Transverse colon (tissue), 4 donors: ENCODE measurements around the gene TXNL1. TPM values are rescaled to one million over a fixed set of nuclear protein-coding genes. Genes with fewer than 3 reads are reported as not detected.
"Not testable (repeated sequence)": the region's sequence is repeated elsewhere in the genome, so short reads cannot be mapped to it uniquely, and the experiment has no call there.

Source experiments
- DNase-seq: peaks from one replicate; pipeline ENCODE4 v3.0.0-alpha.2; 2019
- H3K27ac ChIP-seq, 4 donors: fragments of 200-600 bp; sonication (generic); 2 replicates each; pipeline ENCODE4 v1.5.1; 2016 to 2018; ENCODE audit warnings: inconsistent platforms in 4 of 4
- H3K27me3 ChIP-seq: fragments of 200-600 bp; sonication (generic); 2 replicates; pipeline ENCODE4 v1.5.1; 2017; ENCODE audit warnings: inconsistent platforms
- H3K36me3 ChIP-seq, 4 donors: fragments of 200-600 bp; sonication (generic); 2 replicates each; pipeline ENCODE4 v1.5.1; 2017 to 2019; ENCODE audit warnings: inconsistent platforms in 4 of 4
- H3K4me1 ChIP-seq, 4 donors: fragments of 200-600 bp; sonication (generic); 2 replicates each; pipeline ENCODE4 v1.5.1; 2017 to 2020; ENCODE audit warnings: inconsistent platforms in 4 of 4
- H3K4me3 ChIP-seq, 4 donors: fragments of 200-600 bp; sonication (generic); 1 replicate in 1 of 4; 2 replicates in 3 of 4; pipeline versions ENCODE4 v1.5.1 to v1.6.1; 2017 to 2019; ENCODE audit warnings: inconsistent platforms in 4 of 4
- H3K9me3 ChIP-seq, 2 donors: fragments of 200-600 bp; sonication (generic); 2 replicates each; pipeline ENCODE4 v1.5.1; 2017 to 2019; ENCODE audit warnings: inconsistent platforms in 2 of 2
- EP300 ChIP-seq: sonication (generic); formaldehyde crosslinking; IDR thresholded peaks from one replicate; pipeline ENCODE4 v1.6.1; 2017; ENCODE audit warnings: antibody characterized with exemption, low read depth
- POLR2A ChIP-seq: fragments of 450-650 bp; IDR thresholded peaks from one replicate; pipeline ENCODE4 v1.6.1; 2016; ENCODE audit warnings: antibody characterized with exemption, mild to moderate bottlenecking, moderate library complexity
- POLR2AphosphoS5 ChIP-seq, 3 donors: sonication (generic); formaldehyde crosslinking; IDR thresholded peaks; one replicate each; pipeline ENCODE4 v1.6.1; 2016; ENCODE audit warnings: antibody characterized with exemption in 3 of 3
- WGBS, 2 donors: methylation state at CpG; one replicate each; pipeline ENCODE4 v1.1.5; 2018; ENCODE audit warnings: low coverage in 1 of 2; 5-methylcytosine and 5-hydroxymethylcytosine counted together
- in situ Hi-C, 4 donors: fragments of 200-750 bp; cut with MboI; loops; one replicate each; pipeline versions ENCODE4 v1.15.0 to v1.15.1; 2017; ENCODE audit warnings: low sequenced_read_pairs in 3 of 4, low pct_ligation_motif_present in 1 of 4, low pct_unique_long_range_greater_than_20kb in 1 of 4
- intact Hi-C: fragments of 100-400 bp; cut with DNase I; formaldehyde crosslinking; loops from one replicate; pipeline ENCODE4 v1.15.1; 2023; ENCODE audit warnings: low total_unique reads
- total RNA-seq, 4 donors: library from RNA; depleted of rRNA; stranded (reverse); fragments of >200 nt; gene quantifications; one replicate each; pipeline ENCODE4 v1.1.0, GENCODE V29; 2016
- TF ChIP-seq, protein P1 (sequence below), 5 experiments: fragments of 200-600 bp in 3 of 5; fragments of 450-650 bp in 2 of 5; sonication (generic) in 3 of 5; IDR thresholded peaks; 1 replicate in 2 of 5; 2 replicates in 3 of 5; pipeline ENCODE4 v1.5.1; 2016 to 2017; ENCODE audit warnings: antibody characterized with exemption in 5 of 5, inconsistent platforms in 3 of 5, mild to moderate bottlenecking in 2 of 5, moderate library complexity in 1 of 5

Gene TXNL1
- total RNA-seq, 4 donors from 2014 or later, result 3.0 to 42.1 (median 18.0) TPM

DNA sequence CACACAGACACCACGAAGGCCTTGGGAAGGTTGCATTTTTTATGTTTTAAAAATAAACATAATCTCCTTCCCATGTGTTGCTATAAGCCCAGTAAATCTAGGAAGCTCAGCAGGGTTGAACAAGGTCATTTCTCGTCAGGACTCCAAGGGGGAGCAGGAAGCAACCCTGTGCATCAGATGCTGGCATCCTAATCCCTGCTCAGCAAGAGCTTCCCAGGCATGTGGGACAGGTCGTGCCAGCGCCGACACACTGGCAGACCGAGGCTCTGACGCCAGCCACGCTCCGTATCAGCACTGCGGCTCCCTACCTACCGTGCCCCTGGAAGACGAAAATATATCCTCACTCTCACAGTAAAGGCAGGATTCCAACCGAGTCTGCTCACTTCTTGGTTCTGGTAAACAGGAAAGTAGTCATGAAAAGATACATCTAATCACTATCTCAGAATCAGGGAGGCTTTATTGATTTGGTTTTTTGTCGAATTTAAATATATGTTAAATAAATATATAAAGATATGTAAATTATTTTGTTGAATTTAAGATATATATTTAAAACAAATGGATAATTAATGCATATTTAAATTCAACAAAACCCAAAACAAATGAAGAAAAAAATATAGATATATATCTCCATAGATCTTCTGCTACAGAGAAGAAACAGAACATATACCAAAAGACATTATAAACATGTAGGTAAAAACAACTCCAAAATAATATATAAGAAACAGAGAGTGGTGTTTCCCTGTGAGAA is 61.4 kb downstream of the TXNL1 start:
- 67 to 79% methylated on average over 2 to 14 of the region's 14 CpGs for WGBS, 2 donors
- intact Hi-C loops, result loop anchor here (2.0 to 10.0 kb wide), 3 partner anchors 50 to 1462 kb away; no protein-coding TSS in a partner anchor
- H3K4me3 ChIP-seq, result no peak overlapping the region
- no peak overlapping the region for H3K27ac ChIP-seq
- in situ Hi-C loops, result loop anchor here in 2 of 4 donors (10.0 to 25.0 kb wide), 2 partner anchors 1162 to 1365 kb away; no protein-coding TSS in a partner anchor
- H3K27me3 ChIP-seq, result no peaks in the 10 kb centered on the region
- no peaks in the 10 kb centered on the region for H3K36me3 ChIP-seq
- H3K9me3 ChIP-seq, result peaks cover 1 to 3% of the 10 kb centered on the region in 2 donors
- peaks cover 0 to 12% (median 0%) of the 10 kb centered on the region in 4 donors for H3K4me1 ChIP-seq
- TF ChIP-seq EP300 (no peak), POLR2AphosphoS5 (IDR thresholded peaks at IDR 0.05) (no peak), POLR2A (no peak)
- no peak for DNase-seq

DNA sequence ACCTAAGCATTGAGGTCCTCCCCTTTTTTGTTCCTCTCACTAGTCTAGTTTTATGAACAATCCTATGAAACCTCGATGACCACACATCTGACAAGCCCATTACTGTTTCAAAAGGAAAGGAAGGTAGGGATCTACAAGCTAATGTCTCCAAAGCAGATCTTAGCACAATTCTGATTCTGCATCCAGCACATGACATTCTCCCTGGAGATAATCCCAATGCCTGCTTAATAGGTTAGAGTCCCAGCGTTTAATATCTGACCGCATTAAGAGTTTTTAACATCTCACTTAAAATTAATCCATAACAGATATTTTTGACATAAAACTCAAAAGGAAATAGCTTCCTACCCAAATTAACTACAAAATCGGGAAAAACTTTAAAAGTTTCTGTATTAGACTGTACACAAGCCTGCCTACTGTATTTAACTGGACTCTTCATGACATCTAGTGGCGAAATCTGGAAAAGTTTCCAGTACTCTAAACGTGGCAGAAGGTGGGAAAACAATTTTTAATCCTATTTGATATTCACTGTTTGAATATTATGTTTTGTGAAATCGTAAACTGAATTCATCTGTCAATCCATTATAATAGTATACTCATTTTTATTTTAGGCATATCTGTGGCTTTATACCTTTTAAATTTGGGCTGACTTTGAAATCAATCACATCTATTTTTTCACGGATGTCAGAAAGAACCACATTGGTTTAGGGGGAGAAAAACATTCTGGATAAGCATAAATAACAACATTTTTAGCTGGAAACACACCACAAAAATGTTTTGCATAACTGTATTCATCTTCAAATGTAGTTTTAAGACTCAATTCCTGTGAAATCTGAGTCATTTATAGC is 62.4 kb downstream of the TXNL1 start:
- Histone ChIP-seq H3K27ac (peak overlapping the region in 1 of 4 donors; percentile 51), H3K4me3 (no peak overlapping the region), H3K36me3 (no peaks in the 10 kb centered on the region), H3K4me1 (peaks cover 0 to 12% (median 0%) of the 10 kb centered on the region in 4 donors), H3K9me3 (no peaks in the 10 kb centered on the region), H3K27me3 (no peaks in the 10 kb centered on the region)
- DNase-seq, result no peak
- in situ Hi-C loops (loop anchor here in 2 of 4 donors (10.0 to 25.0 kb wide), 2 partner anchors 1161 to 1364 kb away; no protein-coding TSS in a partner anchor), intact Hi-C loops (loop anchor here (2.0 to 10.0 kb wide), 3 partner anchors 51 to 1461 kb away; no protein-coding TSS in a partner anchor)
- WGBS, 2 donors, result 31 to 39% methylated on average over 8 of the region's 8 CpGs
- TF ChIP-seq, protein P1, sequence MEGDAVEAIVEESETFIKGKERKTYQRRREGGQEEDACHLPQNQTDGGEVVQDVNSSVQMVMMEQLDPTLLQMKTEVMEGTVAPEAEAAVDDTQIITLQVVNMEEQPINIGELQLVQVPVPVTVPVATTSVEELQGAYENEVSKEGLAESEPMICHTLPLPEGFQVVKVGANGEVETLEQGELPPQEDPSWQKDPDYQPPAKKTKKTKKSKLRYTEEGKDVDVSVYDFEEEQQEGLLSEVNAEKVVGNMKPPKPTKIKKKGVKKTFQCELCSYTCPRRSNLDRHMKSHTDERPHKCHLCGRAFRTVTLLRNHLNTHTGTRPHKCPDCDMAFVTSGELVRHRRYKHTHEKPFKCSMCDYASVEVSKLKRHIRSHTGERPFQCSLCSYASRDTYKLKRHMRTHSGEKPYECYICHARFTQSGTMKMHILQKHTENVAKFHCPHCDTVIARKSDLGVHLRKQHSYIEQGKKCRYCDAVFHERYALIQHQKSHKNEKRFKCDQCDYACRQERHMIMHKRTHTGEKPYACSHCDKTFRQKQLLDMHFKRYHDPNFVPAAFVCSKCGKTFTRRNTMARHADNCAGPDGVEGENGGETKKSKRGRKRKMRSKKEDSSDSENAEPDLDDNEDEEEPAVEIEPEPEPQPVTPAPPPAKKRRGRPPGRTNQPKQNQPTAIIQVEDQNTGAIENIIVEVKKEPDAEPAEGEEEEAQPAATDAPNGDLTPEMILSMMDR (IDR thresholded peaks at IDR 0.05), result peak; percentile 55 to 77 (median 60)
- no peak for TF ChIP-seq POLR2AphosphoS5 (IDR thresholded peaks at IDR 0.05)

DNA sequence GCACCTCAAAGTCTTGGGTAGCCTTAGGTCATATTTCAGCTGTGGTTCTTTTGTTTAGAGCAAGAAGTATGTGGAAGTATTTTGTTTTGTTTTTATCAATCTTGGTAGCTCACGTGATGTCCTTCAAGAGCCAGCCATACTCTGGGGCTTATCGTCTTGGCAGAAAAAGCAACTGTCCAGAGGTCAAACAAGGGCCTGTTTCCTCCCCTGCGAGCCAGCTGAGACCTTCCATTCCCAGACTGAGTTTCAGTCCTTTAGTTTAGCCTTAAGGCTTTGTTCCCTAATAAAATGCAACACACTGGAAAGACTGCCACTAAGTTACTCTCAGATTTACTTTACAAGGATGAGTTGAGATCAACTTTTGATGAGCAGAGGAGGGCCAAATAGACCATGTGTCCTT is 63.5 kb downstream of the TXNL1 start:
- no peak for TF ChIP-seq POLR2A
- TF ChIP-seq, protein P1 (IDR thresholded peaks at IDR 0.05), result no peak
- Histone ChIP-seq H3K36me3 (no peaks in the 10 kb centered on the region), H3K27ac (peak overlapping the region in 2 of 4 donors; percentile 4 to 51), H3K4me3 (no peak overlapping the region), H3K9me3 (no peaks in the 10 kb centered on the region), H3K4me1 (peaks cover 0 to 12% (median 0%) of the 10 kb centered on the region in 4 donors), H3K27me3 (no peaks in the 10 kb centered on the region)
- no peak for DNase-seq
- intact Hi-C loops (loop anchor here (5.0 to 10.0 kb wide), 2 partner anchors 1343 to 1460 kb away; no protein-coding TSS in a partner anchor), in situ Hi-C loops (loop anchor here (10.0 to 25.0 kb wide), 6 partner anchors 113 to 1363 kb away; no protein-coding TSS in a partner anchor)
- 0 to 44% methylated on average over 3 of the region's 3 CpGs for WGBS, 2 donors

DNA sequence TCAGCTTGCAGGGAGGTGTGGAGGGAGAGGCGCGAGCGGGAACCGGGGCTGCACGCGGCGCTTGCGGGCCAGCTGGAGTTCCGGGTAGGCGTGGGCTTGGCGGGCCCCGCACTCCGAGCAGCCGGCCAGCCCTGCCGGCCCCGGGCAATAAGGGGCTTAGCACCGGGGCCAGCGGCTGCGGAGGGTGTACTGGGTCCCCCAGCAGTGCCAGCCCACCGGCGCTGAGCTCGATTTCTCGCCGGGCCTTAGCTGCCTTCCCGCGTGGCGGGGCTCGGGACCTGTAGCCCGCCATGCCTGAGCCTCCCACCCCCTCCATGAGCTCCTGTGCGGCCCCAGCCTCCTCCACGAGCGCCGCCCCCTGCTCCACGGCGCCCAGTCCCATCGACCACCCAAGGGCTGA is 66.1 kb downstream of the TXNL1 start:
- H3K27ac ChIP-seq, H3K36me3 ChIP-seq, H3K9me3 ChIP-seq, H3K27me3 ChIP-seq, DNase-seq, H3K4me3 ChIP-seq: not testable (repeated sequence)
- peaks cover 0 to 12% (median 0%) of the 10 kb centered on the region in 4 donors for H3K4me1 ChIP-seq
- in situ Hi-C loops, result loop anchor here (10.0 to 25.0 kb wide), 5 partner anchors 110 to 1335 kb away; no protein-coding TSS in a partner anchor
- intact Hi-C loops, result loop anchor here (10.0 kb wide), 1 partner anchor 1457 kb away; no protein-coding TSS in a partner anchor
- 89% methylated on average over 12 of the region's 36 CpGs; no CpG with 5 or more reads in 1 of the 2 donors for WGBS, 2 donors
